Keratinocyte (primary cell): Measurements from ENCODE around the gene RGMA. TPM values are rescaled to one million over a fixed set of nuclear protein-coding genes. Genes with fewer than 3 reads are reported as not detected.

ENCODE experiments used
- DNase-seq: peaks from one replicate; pipeline ENCODE4 v3.0.0-alpha.2; 2011; ENCODE audit warnings: low read depth, missing footprints, low spot score
- FAIRE-seq: peaks from 2 replicates; lab custom pipeline; 2011; peaks lifted over from hg19 to GRCh38; lab: Jason Lieb, UNC
- H2AFZ ChIP-seq: 2 replicates; pipeline ENCODE4 v1.6.0; 2012; ENCODE audit warnings: low read length, control low read depth, inconsistent platforms; ENCODE audit not compliant: control insufficient read depth
- H3K27ac ChIP-seq: 2 replicates; pipeline ENCODE4 v1.5.1; 2011; ENCODE audit warnings: low read length; ENCODE audit not compliant: control insufficient read depth, insufficient read depth
- H3K27me3 ChIP-seq: 3 replicates; pipeline ENCODE4 v1.6.0; 2011; ENCODE audit warnings: low read length; ENCODE audit not compliant: control insufficient read depth, insufficient read depth; ENCODE audit errors: extremely low read depth
- H3K36me3 ChIP-seq, 2 experiments: 2 replicates in 1 of 2; 3 replicates in 1 of 2; pipeline ENCODE4 v1.5.1; 2011; ENCODE audit warnings: low read length in 2 of 2, mild to moderate bottlenecking in 1 of 2; ENCODE audit not compliant: control insufficient read depth in 2 of 2, insufficient read depth in 2 of 2; ENCODE audit errors: extremely low read depth in 1 of 2
- H3K4me1 ChIP-seq: 3 replicates; pipeline ENCODE4 v1.5.1; 2011; ENCODE audit warnings: low read length; ENCODE audit not compliant: control insufficient read depth, insufficient read depth; ENCODE audit errors: extremely low read depth
- H3K4me2 ChIP-seq: 3 replicates; pipeline ENCODE4 v1.6.0; 2011; ENCODE audit warnings: low read depth, low read length; ENCODE audit not compliant: control insufficient read depth, insufficient read depth; ENCODE audit errors: extremely low read depth
- H3K4me3 ChIP-seq, 3 experiments: fragments of 200-600 bp in 1 of 3; sonication (generic) in 1 of 3; 2 replicates in 2 of 3; 3 replicates in 1 of 3; pipeline ENCODE4 v1.5.1; 2011 to 2016; ENCODE audit warnings: low read length in 3 of 3, mild to moderate bottlenecking in 3 of 3, control low read depth in 2 of 3, inconsistent platforms in 1 of 3, low read depth in 1 of 3, mixed read lengths in 1 of 3, mixed run types in 1 of 3, moderate library complexity in 1 of 3; ENCODE audit not compliant: control insufficient read depth in 2 of 3, insufficient read depth in 2 of 3; ENCODE audit errors: extremely low read depth in 1 of 3
- H3K79me2 ChIP-seq: 2 replicates; pipeline ENCODE4 v1.6.0; 2012; ENCODE audit warnings: low read length; ENCODE audit not compliant: control insufficient read depth, insufficient read depth
- H3K9ac ChIP-seq: 3 replicates; pipeline ENCODE4 v1.6.0; 2011; ENCODE audit warnings: low read length; ENCODE audit not compliant: control insufficient read depth, insufficient read depth; ENCODE audit errors: extremely low read depth
- H3K9me1 ChIP-seq: 3 replicates; pipeline ENCODE4 v1.6.0; 2011; ENCODE audit warnings: low read length; ENCODE audit not compliant: control insufficient read depth, insufficient read depth; ENCODE audit errors: extremely low read depth
- H3K9me3 ChIP-seq: 2 replicates; pipeline ENCODE4 v1.5.1; 2012; ENCODE audit warnings: low read depth, low read length; ENCODE audit not compliant: control insufficient read depth
- H4K20me1 ChIP-seq: 3 replicates; pipeline ENCODE4 v1.6.0; 2011; ENCODE audit warnings: low read length; ENCODE audit not compliant: control insufficient read depth, insufficient read depth; ENCODE audit errors: extremely low read depth
- CTCF ChIP-seq, 3 experiments: IDR thresholded peaks in 1 of 3; conservative IDR thresholded peaks in 1 of 3; optimal IDR thresholded peaks in 1 of 3; 2 replicates in 2 of 3; 3 replicates in 1 of 3; pipeline versions ENCODE3 to v1.5.1; 2011; ENCODE audit warnings: low read length in 3 of 3, mild to moderate bottlenecking in 3 of 3, moderate library complexity in 2 of 3, control low read depth in 1 of 3, inconsistent platforms in 1 of 3; ENCODE audit not compliant: insufficient read depth in 2 of 3; ENCODE audit errors: extremely low read depth in 1 of 3
- EZH2 ChIP-seq: IDR thresholded peaks from one replicate; pipeline ENCODE4 v1.6.1; 2012; ENCODE audit warnings: inconsistent platforms, mild to moderate bottlenecking, low read length, moderate library complexity
- dilution Hi-C: fragments of 300-500 bp; cut with MboI; formaldehyde crosslinking; loops from one replicate; pipeline ENCODE4 v1.7.0; 2020; ENCODE audit warnings: low sequenced_read_pairs; ENCODE audit not compliant: extremely low pct_ligation_motif_present
- polyA plus RNA-seq, 5 experiments: library from polyadenylated mRNA; depleted of rRNA in 3 of 5; stranded (reverse) in 3 of 5; stranded (forward) in 1 of 5; unstranded in 1 of 5; fragments of >200 nt; gene quantifications; 1 replicate in 1 of 5; 2 replicates in 3 of 5; 3 replicates in 1 of 5; pipeline versions ENCODE4 v1.2.1 to v1.2.3, GENCODE V29; 2011 to 2012; ENCODE audit warnings: missing spikeins in 2 of 5, low read depth in 1 of 5, low replicate concordance in 1 of 5

Gene RGMA
- polyA plus RNA-seq, 1 donor (not counting 4 experiments of a cell fraction or from before 2014, with no cell fraction given) = 0.18 TPM

GRCh38 chr15:93060336-93061248, 28.4 kb downstream of the RGMA start:
- dilution Hi-C loops = no loop called here
- no peaks in the 10 kb centered on the region for H3K79me2 ChIP-seq
- no peaks in the 10 kb centered on the region for H4K20me1 ChIP-seq
- peaks cover 8% of the 10 kb centered on the region for H3K27me3 ChIP-seq
- DNase-seq = no peak
- no peak overlapping the region for H3K4me3 ChIP-seq
- peaks cover 20% of the 10 kb centered on the region for H3K4me1 ChIP-seq
- H3K9me1 ChIP-seq = no peaks in the 10 kb centered on the region
- H3K9ac ChIP-seq = no peak overlapping the region
- no peak overlapping the region for H2AFZ ChIP-seq
- no peaks in the 10 kb centered on the region for H3K9me3 ChIP-seq
- no peak overlapping the region for H3K4me2 ChIP-seq
- no peak for FAIRE-seq
- H3K27ac ChIP-seq = no peak overlapping the region
- no peaks in the 10 kb centered on the region for H3K36me3 ChIP-seq
- no peak for TF ChIP-seq CTCF (optimal IDR thresholded peaks at IDR 0.05 in 1 of 3, IDR thresholded peaks at IDR 0.05 in 1 of 3, conservative IDR thresholded peaks at IDR 0.05 in 1 of 3; ENCODE audit: extremely low read depth in 1 of 3, insufficient read depth in 2 of 3, low read length in 3 of 3)
- no peak for TF ChIP-seq EZH2

DNA sequence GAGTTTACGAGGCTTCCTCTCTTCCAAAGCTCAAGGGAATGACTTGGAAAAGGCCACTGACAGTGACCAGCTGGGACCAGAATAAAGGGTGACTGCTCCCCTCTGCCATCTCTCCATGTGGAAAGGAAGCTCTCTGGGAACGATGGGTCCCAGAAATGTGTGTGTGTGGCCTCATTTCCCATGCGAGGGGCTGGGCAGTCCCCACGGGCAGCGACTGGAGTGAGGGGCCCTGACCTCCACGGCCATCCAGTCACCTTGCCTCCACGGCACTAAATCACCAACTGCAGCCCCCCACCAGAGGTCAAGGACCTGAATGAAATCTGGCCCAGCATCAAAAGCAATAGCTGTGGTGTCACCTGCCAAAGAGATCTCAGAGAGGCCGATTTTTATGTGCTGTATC, 29.6 kb downstream of the RGMA start:
- TF ChIP-seq CTCF (optimal IDR thresholded peaks at IDR 0.05 in 1 of 3, IDR thresholded peaks at IDR 0.05 in 1 of 3, conservative IDR thresholded peaks at IDR 0.05 in 1 of 3; ENCODE audit: extremely low read depth in 1 of 3, insufficient read depth in 2 of 3, low read length in 3 of 3) (no peak), EZH2 (no peak)
- no peaks in the 10 kb centered on the region for H3K79me2 ChIP-seq
- dilution Hi-C loops = no loop called here

More for the DNA sequence above, 29.6 kb downstream of the RGMA start:
- Histone ChIP-seq H3K4me2 (no peak overlapping the region), H3K4me1 (peaks cover 20% of the 10 kb centered on the region), H3K9me3 (no peaks in the 10 kb centered on the region), H3K9me1 (no peaks in the 10 kb centered on the region), H4K20me1 (no peaks in the 10 kb centered on the region), H3K9ac (no peak overlapping the region), H3K4me3 (no peak overlapping the region), H3K27me3 (peaks cover 8% of the 10 kb centered on the region), H3K36me3 (no peaks in the 10 kb centered on the region), H3K27ac (no peak overlapping the region), H2AFZ (no peak overlapping the region)
- no peak for FAIRE-seq
- no peak for DNase-seq
